HepG2 (cell line): ENCODE results near the gene THSD4. TPM values are rescaled to one million over a fixed set of nuclear protein-coding genes. Genes with fewer than 3 reads are reported as not detected.

Source experiments
- ATAC-seq: fragments of 200-7000 bp; cut with Tn5 transposase; 3 replicates; pipeline ENCODE4 v1.9.1; 2020; ENCODE audit warnings: mild to moderate bottlenecking, moderate library complexity
- BruUV-seq: library from RNA; stranded (reverse); fragments of 400-500 nt; replicated peaks from 2 replicates; lab custom pipeline; 2021; lab: Mats Ljungman, UMichigan
- CTCF ChIA-PET: fragments of 300-600 bp; formaldehyde crosslinking; extraction: SDS; loops from one replicate; lab custom pipeline; 2021; ENCODE audit warnings: low total read pairs, inconsistent platforms, low intra/inter-chr PET ratio; lab: Yijun Ruan, JAX
- POLR2A ChIA-PET: fragments of 350-600 bp; sonication (Branson Sonifier 250); formaldehyde crosslinking; loops from one replicate; lab custom pipeline; 2020; ENCODE audit warnings: antibody characterized with exemption, inconsistent platforms; lab: Yijun Ruan, JAX
- DNase-seq: peaks from one replicate; pipeline ENCODE4 v3.0.0-alpha.2; 2015; ENCODE audit warnings: low spot score
- FAIRE-seq: peaks from 3 replicates; lab custom pipeline; 2011; peaks lifted over from hg19 to GRCh38; lab: Jason Lieb, UNC
- H2AFZ ChIP-seq: one replicate; pipeline ENCODE4 v1.6.1; 2011; ENCODE audit warnings: low read length, inconsistent platforms
- H3K27ac ChIP-seq: fragments of 300-600 bp; 3 replicates; pipeline ENCODE4 v1.8.0; 2011; ENCODE audit warnings: mixed run types, mild to moderate bottlenecking, mixed read lengths, low read length, inconsistent platforms; ENCODE audit not compliant: insufficient read depth; ENCODE audit errors: extremely low read length
- H3K27me3 ChIP-seq, 2 experiments: fragments of 200-600 bp in 1 of 2; 2 replicates in 1 of 2; 3 replicates in 1 of 2; pipeline versions ENCODE4 v1.6.0 to v1.8.0; 2011; ENCODE audit warnings: low read length in 2 of 2, mild to moderate bottlenecking in 2 of 2, moderate library complexity in 2 of 2, inconsistent platforms in 1 of 2; ENCODE audit not compliant: insufficient read depth in 2 of 2, control insufficient read depth in 1 of 2
- H3K36me3 ChIP-seq, 2 experiments: fragments of 200-600 bp in 1 of 2; replicated peaks in 1 of 2; 2 replicates in 1 of 2; 3 replicates in 1 of 2; pipeline versions ENCODE4 v1.5.1 to v1.8.0; 2011; ENCODE audit warnings: low read length in 2 of 2, inconsistent platforms in 1 of 2; ENCODE audit not compliant: insufficient read depth in 2 of 2, control insufficient read depth in 1 of 2
- H3K4me1 ChIP-seq: 2 replicates; pipeline ENCODE4 v1.5.1; 2012; ENCODE audit warnings: low read length, inconsistent platforms; ENCODE audit not compliant: insufficient read depth
- H3K4me2 ChIP-seq: 2 replicates; pipeline ENCODE4 v1.6.0; 2011; ENCODE audit warnings: low read depth, low read length, inconsistent platforms
- H3K4me3 ChIP-seq, 3 experiments: fragments of 200-600 bp in 1 of 3; sonication (generic), shearing (Covaris generic) in 1 of 3; replicated peaks in 1 of 3; 2 replicates each; pipeline ENCODE4 v1.5.1; 2011 to 2016; ENCODE audit warnings: low read length in 3 of 3, inconsistent platforms in 2 of 3, low read depth in 2 of 3, mild to moderate bottlenecking in 2 of 3, control low read depth in 1 of 3, mixed read lengths in 1 of 3; ENCODE audit not compliant: insufficient read depth in 1 of 3
- H3K79me2 ChIP-seq: one replicate; pipeline ENCODE4 v1.6.1; 2011; ENCODE audit warnings: low read length, inconsistent platforms; ENCODE audit not compliant: insufficient read depth
- H3K9ac ChIP-seq: 2 replicates; pipeline ENCODE4 v1.6.0; 2011; ENCODE audit warnings: mild to moderate bottlenecking, low read depth, low read length, inconsistent platforms; ENCODE audit not compliant: insufficient read depth
- H3K9me3 ChIP-seq: 2 replicates; pipeline ENCODE4 v1.5.1; 2012; ENCODE audit warnings: mild to moderate bottlenecking, low read length
- H4K20me1 ChIP-seq: 2 replicates; pipeline ENCODE4 v1.6.0; 2011; ENCODE audit warnings: inconsistent platforms, mild to moderate bottlenecking, low read length, moderate library complexity; ENCODE audit not compliant: insufficient read depth
- CSRNP1 ChIP-seq: sonication (generic); formaldehyde crosslinking; IDR thresholded peaks from 2 replicates; pipeline ENCODE4 v1.8.1; 2023; ENCODE audit warnings: mild to moderate bottlenecking, missing genetic modification reagents
- HMG20A ChIP-seq: IDR thresholded peaks from 2 replicates; pipeline ENCODE4 v1.6.1; 2016; ENCODE audit warnings: borderline replicate concordance
- HMG20B ChIP-seq: conservative IDR thresholded peaks from 2 replicates; pipeline ENCODE4 v1.6.1; 2016; ENCODE audit warnings: missing genetic modification reagents, missing compliant biosample characterization
- JUNB ChIP-seq: sonication (generic); formaldehyde crosslinking; IDR thresholded peaks from 2 replicates; pipeline ENCODE4 v1.8.0; 2022; ENCODE audit warnings: missing genetic modification reagents, mild to moderate bottlenecking, borderline replicate concordance
- LRRFIP1 ChIP-seq: sonication (generic); formaldehyde crosslinking; conservative IDR thresholded peaks from 2 replicates; pipeline ENCODE4 v1.4.0; 2020; ENCODE audit warnings: missing genetic modification reagents
- NFE2 ChIP-seq: sonication (generic); formaldehyde crosslinking; IDR thresholded peaks from 2 replicates; pipeline ENCODE4 v1.4.0; 2020; ENCODE audit warnings: missing genetic modification reagents
- RFX1 ChIP-seq: fragments of 450-650 bp; IDR thresholded peaks from 2 replicates; pipeline ENCODE4 v1.6.1; 2017
- SMC3 ChIP-seq: IDR thresholded peaks from 2 replicates; pipeline ENCODE4 v1.6.1; 2011; ENCODE audit warnings: low read length, improper control_type of control experiment
- ZNF142 ChIP-seq: sonication (generic); formaldehyde crosslinking; IDR thresholded peaks from 2 replicates; pipeline ENCODE4 v1.4.0; 2020; ENCODE audit warnings: missing genetic modification reagents
- ZNF326 ChIP-seq: sonication (generic); formaldehyde crosslinking; IDR thresholded peaks from 2 replicates; pipeline ENCODE4 v1.4.0; 2020; ENCODE audit warnings: missing genetic modification reagents, borderline replicate concordance
- ZNF775 ChIP-seq: sonication (generic); formaldehyde crosslinking; IDR thresholded peaks from 2 replicates; pipeline ENCODE4 v1.4.0; 2020; ENCODE audit warnings: missing genetic modification reagents, mild to moderate bottlenecking, moderate library complexity, borderline replicate concordance
- ZSCAN22 ChIP-seq: sonication (generic); formaldehyde crosslinking; IDR thresholded peaks from 2 replicates; pipeline ENCODE4 v1.4.0; 2020; ENCODE audit warnings: mild to moderate bottlenecking, missing genetic modification reagents
- WGBS: methylation state at CpG from one replicate; pipeline ENCODE4 v1.1.6; 2017; ENCODE audit warnings: low lambda C conversion rate; 5-methylcytosine and 5-hydroxymethylcytosine counted together
- in situ Hi-C: cut with HindIII; loops from 2 replicates; pipeline ENCODE4 v1.10.0; 2017; ENCODE audit warnings: low pct_unique_long_range_greater_than_20kb; ENCODE audit not compliant: extremely low pct_ligation_motif_present
- intact Hi-C: fragments of 100-400 bp; cut with micrococcal nuclease; formaldehyde crosslinking; loops from one replicate; pipeline ENCODE4 v1.10.0; 2022; ENCODE audit not compliant: unreplicated experiment
- polyA plus RNA-seq, 8 experiments: library from polyadenylated mRNA; depleted of rRNA in 3 of 8; stranded (reverse) in 7 of 8; unstranded in 1 of 8; fragments of >200 nt; fragmentation: Illumina TruSeq in 4 of 8; extraction: Trizol in 4 of 8; gene quantifications; 2 replicates each; pipeline versions ENCODE4 v1.2.1 to v1.2.3, GENCODE V29; 2011 to 2016; ENCODE audit warnings: low read depth in 4 of 8, missing spikeins in 1 of 8, mixed read lengths in 1 of 8; ENCODE audit not compliant: insufficient read depth in 1 of 8
- total RNA-seq, 5 experiments: library from RNA; depleted of rRNA; stranded (reverse); fragments of >200 nt; fragmentation: Illumina TruSeq; extraction: Trizol; gene quantifications; 2 replicates each; pipeline ENCODE4 v1.2.3, GENCODE V29; 2016; ENCODE audit warnings: low read depth in 1 of 5

THSD4 gene
- total and polyA plus RNA-seq, 2 of the 13 experiments (the other 11 are each of a cell fraction or from before 2014, with no cell fraction given), result 0.07 to 0.21 TPM

GRCh38 chr15:71223516-71223915, 108.2 kb downstream of the THSD4 start:
- BruUV-seq, result no TSS peak
- ATAC-seq, result no peak
- intact Hi-C loops (no loop called here), in situ Hi-C loops (no loop called here)
- H3K79me2 ChIP-seq, result no peaks in the 10 kb centered on the region
- H3K27me3 ChIP-seq, result no peaks in the 10 kb centered on the region
- H2AFZ ChIP-seq, result no peak overlapping the region
- H4K20me1 ChIP-seq, result no peaks in the 10 kb centered on the region
- no peaks in the 10 kb centered on the region for H3K36me3 ChIP-seq
- no peaks in the 10 kb centered on the region for H3K4me1 ChIP-seq
- 4% methylated on average over 2 of the region's 2 CpGs for WGBS
- TF ChIP-seq HMG20B (CRISPR knock-in tag) (no peak), RFX1 (no peak), ZSCAN22 (no peak), NFE2 (CRISPR knock-in tag) (no peak), ZNF775 (no peak), JUNB (no peak), SMC3 (no peak), CSRNP1 (CRISPR knock-in tag) (no peak), ZNF142 (CRISPR knock-in tag) (no peak), LRRFIP1 (CRISPR knock-in tag) (no peak), ZNF326 (CRISPR knock-in tag) (no peak), HMG20A (CRISPR knock-in tag) (no peak)
- DNase-seq, result no peak
- ChIA-PET CTCF (no interaction called here), POLR2A (no interaction called here)
- H3K27ac ChIP-seq, result no peak overlapping the region
- H3K9ac ChIP-seq, result no peak overlapping the region
- no peaks in the 10 kb centered on the region for H3K9me3 ChIP-seq
- H3K4me3 ChIP-seq, result no peak overlapping the region
- no peak overlapping the region for H3K4me2 ChIP-seq
- FAIRE-seq, result no peak
